Osteoblast (primary cell): Measurements from ENCODE around the gene TPP2. TPM values are rescaled to one million over a fixed set of nuclear protein-coding genes. Genes with fewer than 3 reads are reported as not detected.

Experiments
- DNase-seq: peaks from one replicate; pipeline ENCODE4 v3.0.0; 2011; ENCODE audit warnings: low spot score, mixed read lengths; ENCODE audit not compliant: insufficient read length; ENCODE audit errors: missing footprints
- H2AFZ ChIP-seq: 2 replicates; pipeline ENCODE4 v1.6.0; 2011; ENCODE audit warnings: mild to moderate bottlenecking, low read length
- H3K27ac ChIP-seq: 2 replicates; pipeline ENCODE4 v1.5.1; 2011; ENCODE audit warnings: mild to moderate bottlenecking, low read depth, low read length, moderate library complexity
- H3K27me3 ChIP-seq: 2 replicates; pipeline ENCODE4 v1.6.0; 2012; ENCODE audit warnings: mild to moderate bottlenecking, control low read depth, inconsistent platforms, low read length, moderate library complexity; ENCODE audit not compliant: insufficient read depth
- H3K36me3 ChIP-seq: 2 replicates; pipeline ENCODE4 v1.5.1; 2011; ENCODE audit warnings: mild to moderate bottlenecking, low read length, control low read depth, moderate library complexity; ENCODE audit not compliant: insufficient read depth
- H3K4me1 ChIP-seq: 2 replicates; pipeline ENCODE4 v1.5.1; 2011; ENCODE audit warnings: mild to moderate bottlenecking, low read length, control low read depth, moderate library complexity; ENCODE audit not compliant: insufficient read depth
- H3K4me2 ChIP-seq: 2 replicates; pipeline ENCODE4 v1.6.0; 2011; ENCODE audit warnings: mild to moderate bottlenecking, low read length; ENCODE audit not compliant: insufficient read depth
- H3K4me3 ChIP-seq: fragments of 200-600 bp; sonication (generic); 3 replicates; pipeline ENCODE4 v1.5.1; 2012; ENCODE audit warnings: mild to moderate bottlenecking, low read length, inconsistent platforms; ENCODE audit not compliant: insufficient read depth
- H3K79me2 ChIP-seq: 2 replicates; pipeline ENCODE4 v1.6.0; 2012; ENCODE audit warnings: mild to moderate bottlenecking, low read length, control low read depth, inconsistent platforms; ENCODE audit not compliant: insufficient read depth
- H3K9me3 ChIP-seq: 2 replicates; pipeline ENCODE4 v1.5.1; 2011; ENCODE audit warnings: low read depth, low read length, control low read depth
- H4K20me1 ChIP-seq: 2 replicates; pipeline ENCODE4 v1.6.0; 2012; ENCODE audit warnings: mild to moderate bottlenecking, low read length, control low read depth; ENCODE audit not compliant: insufficient read depth
- CTCF ChIP-seq: IDR thresholded peaks from 2 replicates; pipeline ENCODE4 v1.5.1; 2011; ENCODE audit warnings: mild to moderate bottlenecking, low read depth, low read length, moderate library complexity; ENCODE audit errors: extremely low read depth
- total RNA-seq: library from RNA; depleted of rRNA; stranded (reverse); fragments of >200 nt; gene quantifications from 2 replicates; pipeline ENCODE4 v1.2.3, GENCODE V29; 2012

The TPP2 gene
- total RNA-seq, 1 donor, result 57.5 TPM

GRCh38 chr13:102667023-102667422 is 70.2 kb downstream of the TPP2 start:
- Histone ChIP-seq H4K20me1 (no peaks in the 10 kb centered on the region), H3K4me2 (no peak overlapping the region), H2AFZ (no peak overlapping the region), H3K4me3 (no peak overlapping the region), H3K36me3 (peaks cover 51% of the 10 kb centered on the region), H3K9me3 (no peaks in the 10 kb centered on the region), H3K79me2 (no peaks in the 10 kb centered on the region), H3K4me1 (no peaks in the 10 kb centered on the region), H3K27me3 (no peaks in the 10 kb centered on the region), H3K27ac (no peak overlapping the region)
- no peak for TF ChIP-seq CTCF
- DNase-seq, result no peak

DNA sequence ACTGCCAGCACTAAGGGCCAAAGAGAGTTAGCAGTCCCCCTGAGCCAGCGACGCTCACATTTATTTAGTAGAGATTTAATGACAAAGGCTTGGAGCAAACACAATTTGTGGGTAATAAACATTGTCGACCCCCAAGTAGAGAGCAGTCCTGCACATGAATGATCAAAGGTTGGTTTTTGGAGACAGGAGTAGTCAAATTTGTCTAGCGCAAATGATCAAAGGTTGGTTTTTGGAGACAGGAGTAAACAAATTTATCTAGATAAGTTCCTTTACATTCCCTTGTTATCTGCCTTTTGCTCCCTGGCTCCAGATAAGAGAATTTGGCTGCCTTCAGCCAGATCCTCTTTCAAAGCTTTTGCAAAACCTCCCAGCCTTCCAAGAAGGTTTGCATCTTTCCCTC is 71.1 kb downstream of the TPP2 start:
- Histone ChIP-seq H4K20me1 (no peaks in the 10 kb centered on the region), H3K36me3 (peaks cover 51% of the 10 kb centered on the region), H3K9me3 (no peaks in the 10 kb centered on the region), H3K79me2 (no peaks in the 10 kb centered on the region), H3K4me1 (no peaks in the 10 kb centered on the region), H3K4me2 (no peak overlapping the region), H3K27ac (no peak overlapping the region), H3K27me3 (no peaks in the 10 kb centered on the region), H2AFZ (no peak overlapping the region), H3K4me3 (no peak overlapping the region)
- no peak for TF ChIP-seq CTCF
- no peak for DNase-seq

GRCh38 chr13:102670130-102670529 is 73.3 kb downstream of the TPP2 start:
- Histone ChIP-seq H3K4me3 (no peak overlapping the region), H3K4me1 (no peaks in the 10 kb centered on the region), H2AFZ (no peak overlapping the region), H3K36me3 (peaks cover 50% of the 10 kb centered on the region), H3K27me3 (no peaks in the 10 kb centered on the region), H4K20me1 (no peaks in the 10 kb centered on the region), H3K79me2 (no peaks in the 10 kb centered on the region), H3K9me3 (no peaks in the 10 kb centered on the region), H3K4me2 (no peak overlapping the region), H3K27ac (no peak overlapping the region)
- no peak for DNase-seq
- TF ChIP-seq CTCF, result no peak

- no peak for DNase-seq
- no peak overlapping the region for H2AFZ ChIP-seq
- H3K9me3 ChIP-seq, result no peaks in the 10 kb centered on the region
- peaks cover 50% of the 10 kb centered on the region for H3K36me3 ChIP-seq
- TF ChIP-seq CTCF, result no peak
- H3K79me2 ChIP-seq, result no peaks in the 10 kb centered on the region
- H4K20me1 ChIP-seq, result no peaks in the 10 kb centered on the region
- H3K27ac ChIP-seq, result no peak overlapping the region
- H3K4me3 ChIP-seq, result no peak overlapping the region
- no peaks in the 10 kb centered on the region for H3K27me3 ChIP-seq
- no peak overlapping the region for H3K4me2 ChIP-seq
- H3K4me1 ChIP-seq, result no peaks in the 10 kb centered on the region
Measured at GRCh38 chr13:102675115-102675514, 78.3 kb downstream of the TPP2 start.
